AG04450 (cell line): ENCODE data around the gene METTL8. TPM values are rescaled to one million over a fixed set of nuclear protein-coding genes. Genes with fewer than 3 reads are reported as not detected.

Source experiments
- CTCF ChIA-PET: fragments of 300-600, 350-600 bp; formaldehyde crosslinking; extraction: SDS; loops from one replicate; lab custom pipeline; 2022; ENCODE audit warnings: antibody characterized with exemption, inconsistent platforms; lab: Charles Lee
- POLR2A ChIA-PET: fragments of 350-600 bp; formaldehyde crosslinking; extraction: SDS; loops from one replicate; lab custom pipeline; 2021; ENCODE audit warnings: antibody characterized with exemption, inconsistent platforms; lab: Yijun Ruan, JAX
- DNase-seq: peaks from one replicate; pipeline ENCODE4 v3.0.0-alpha.2; 2011; ENCODE audit warnings: low read depth, low spot score
- H3K27ac ChIP-seq: one replicate; pipeline ENCODE4 v1.5.1; 2012; ENCODE audit warnings: low read depth, low read length, control low read depth
- H3K27me3 ChIP-seq: one replicate; pipeline ENCODE4 v1.6.0; 2012; ENCODE audit warnings: low read length; ENCODE audit not compliant: control insufficient read depth, insufficient read depth
- H3K4me3 ChIP-seq: 2 replicates; pipeline ENCODE4 v1.5.1; 2011; ENCODE audit warnings: mild to moderate bottlenecking, low read depth, low read length, control low read depth
- H3K9me3 ChIP-seq: 2 replicates; pipeline ENCODE4 v1.5.1; 2012; ENCODE audit warnings: low read length; ENCODE audit not compliant: control insufficient read depth, insufficient read depth
- CTCF ChIP-seq: IDR thresholded peaks from 2 replicates; pipeline ENCODE4 v1.5.1; 2011; ENCODE audit warnings: low read depth, low read length, control low read depth, inconsistent platforms
- polyA plus RNA-seq: library from polyadenylated mRNA; depleted of rRNA; stranded (reverse); fragments of >200 nt; gene quantifications from 2 replicates; pipeline ENCODE4 v1.2.3, GENCODE V29; 2011

Gene METTL8
- polyA plus RNA-seq, 1 experiment, result 25.9 TPM

GRCh38 chr2:171391532-171391931, 42.3 kb downstream of the METTL8 start:
- TF ChIP-seq CTCF, result no peak

GRCh38 chr2:171390941-171391516, 42.8 kb downstream of the METTL8 start:
- TF ChIP-seq CTCF, result no peak
- POLR2A ChIA-PET, result no interaction called here
- no peak overlapping the region for H3K27ac ChIP-seq
- peak; percentile 33 for DNase-seq
- no peaks in the 10 kb centered on the region for H3K9me3 ChIP-seq
- H3K4me3 ChIP-seq, result no peak overlapping the region
- no peaks in the 10 kb centered on the region for H3K27me3 ChIP-seq
- CTCF ChIA-PET, result interaction anchor here (0.9 to 1.0 kb wide), 2 partner anchors 26 to 462 kb away, joined by 3 read pairs; partner anchors contain the start of gene GORASP2

More at GRCh38 chr2:171391532-171391931, 42.3 kb downstream of the METTL8 start:
- no peak for DNase-seq
- Histone ChIP-seq H3K9me3 (no peaks in the 10 kb centered on the region), H3K4me3 (no peak overlapping the region), H3K27ac (no peak overlapping the region), H3K27me3 (no peaks in the 10 kb centered on the region)
- ChIA-PET POLR2A (no interaction called here), CTCF (interaction anchor here (0.9 to 1.0 kb wide), 2 partner anchors 25 to 463 kb away, joined by 3 read pairs; partner anchors contain the start of gene GORASP2)

- no peak for DNase-seq
- H3K4me3 ChIP-seq, result no peak overlapping the region
- TF ChIP-seq CTCF, result no peak
- no peaks in the 10 kb centered on the region for H3K27me3 ChIP-seq
- H3K9me3 ChIP-seq, result no peaks in the 10 kb centered on the region
- H3K27ac ChIP-seq, result no peak overlapping the region
- ChIA-PET POLR2A (interaction anchor here (0.7 kb wide), 1 partner anchor 166 kb away, joined by 7 read pairs; no protein-coding TSS in a partner anchor), CTCF (no interaction called here)
These were observed 44.0 kb downstream of the METTL8 start for GRCh38 chr2:171389780-171390179.

GRCh38 chr2:171389325-171389724, 44.5 kb downstream of the METTL8 start:
- Histone ChIP-seq H3K4me3 (no peak overlapping the region), H3K9me3 (no peaks in the 10 kb centered on the region), H3K27me3 (no peaks in the 10 kb centered on the region), H3K27ac (no peak overlapping the region)
- POLR2A ChIA-PET, result interaction anchor here (0.7 kb wide), 1 partner anchor 166 kb away, joined by 7 read pairs; no protein-coding TSS in a partner anchor
- CTCF ChIA-PET, result interaction anchor here (0.9 to 1.2 kb wide), 2 partner anchors 22 to 416 kb away, joined by 3 read pairs; no protein-coding TSS in a partner anchor
- DNase-seq, result no peak
- no peak for TF ChIP-seq CTCF

- no peak overlapping the region for H3K4me3 ChIP-seq
- H3K27ac ChIP-seq, result no peak overlapping the region
- CTCF ChIA-PET, result no interaction called here
- H3K27me3 ChIP-seq, result no peaks in the 10 kb centered on the region
- no peaks in the 10 kb centered on the region for H3K9me3 ChIP-seq
- POLR2A ChIA-PET, result no interaction called here
- no peak for TF ChIP-seq CTCF
- DNase-seq, result no peak
These were observed 46.7 kb downstream of the METTL8 start for GRCh38 chr2:171387052-171387451.
